Liver (tissue), 3 donors: ENCODE results near the gene CDCA4.

Source experiments
- ATF3 ChIP-seq: IDR thresholded peaks from 2 replicates; pipeline ENCODE4 v1.6.1; 2016; ENCODE audit warnings: antibody characterized with exemption
- CTCF ChIP-seq: fragments of 150-350 bp; IDR thresholded peaks from 2 replicates; pipeline ENCODE4 v1.5.1; 2017; ENCODE audit warnings: improper control_type of control experiment, low read depth, low read length; ENCODE audit not compliant: missing input control
- HNF4A ChIP-seq, 2 donors: conservative IDR thresholded peaks; 2 replicates each; pipeline ENCODE4 v1.6.1; 2016; ENCODE audit warnings: antibody characterized with exemption in 2 of 2, mild to moderate bottlenecking in 2 of 2
- MAX ChIP-seq: IDR thresholded peaks from 2 replicates; pipeline ENCODE4 v1.6.1; 2016; ENCODE audit warnings: antibody characterized with exemption
- REST ChIP-seq: IDR thresholded peaks from 2 replicates; pipeline ENCODE4 v1.6.1; 2016; ENCODE audit warnings: antibody characterized with exemption, mild to moderate bottlenecking
- RXRA ChIP-seq, 2 donors: IDR thresholded peaks; 2 replicates each; pipeline ENCODE4 v1.6.1; 2017 to 2018; ENCODE audit warnings: antibody characterized with exemption in 2 of 2, mild to moderate bottlenecking in 1 of 2
- TAF1 ChIP-seq: conservative IDR thresholded peaks from 2 replicates; pipeline ENCODE4 v1.6.1; 2016; ENCODE audit warnings: antibody characterized with exemption, mild to moderate bottlenecking
- YY1 ChIP-seq: IDR thresholded peaks from 2 replicates; pipeline ENCODE4 v1.6.1; 2016; ENCODE audit warnings: antibody characterized with exemption, mild to moderate bottlenecking
- TF ChIP-seq, protein P1 (sequence below): IDR thresholded peaks from 2 replicates; pipeline ENCODE4 v1.6.1; 2016; ENCODE audit warnings: antibody characterized with exemption
- donor health status: healthy.
- donor health status: healthy.

DNA sequence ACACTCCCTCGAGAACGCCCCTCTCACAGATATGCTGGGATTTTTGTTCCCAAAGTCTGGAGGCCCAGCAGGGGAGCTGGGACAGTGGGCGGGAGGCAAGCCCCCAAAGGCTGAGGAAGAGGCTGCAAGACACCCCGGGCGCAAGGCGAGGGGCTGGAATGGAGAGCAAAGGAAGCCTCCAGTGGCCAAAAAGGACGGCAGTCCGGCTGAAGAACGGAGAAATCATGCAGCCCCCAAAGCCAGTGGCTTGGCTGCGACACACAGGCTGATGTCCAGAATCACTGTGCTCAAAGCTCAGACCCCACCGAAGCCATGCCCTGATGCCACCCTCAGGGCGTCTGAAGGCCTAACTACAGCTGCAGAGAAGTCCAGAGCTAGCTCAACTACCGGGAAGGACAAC, 24.4 kb downstream of the CDCA4 start:
- TF ChIP-seq CTCF (no peak), RXRA (IDR thresholded peaks at IDR 0.05) (no peak), MAX (no peak), ATF3 (no peak), REST (no peak), TAF1 (no peak), HNF4A (conservative IDR thresholded peaks at IDR 0.05) (no peak), YY1 (no peak)
- TF ChIP-seq, protein P1, sequence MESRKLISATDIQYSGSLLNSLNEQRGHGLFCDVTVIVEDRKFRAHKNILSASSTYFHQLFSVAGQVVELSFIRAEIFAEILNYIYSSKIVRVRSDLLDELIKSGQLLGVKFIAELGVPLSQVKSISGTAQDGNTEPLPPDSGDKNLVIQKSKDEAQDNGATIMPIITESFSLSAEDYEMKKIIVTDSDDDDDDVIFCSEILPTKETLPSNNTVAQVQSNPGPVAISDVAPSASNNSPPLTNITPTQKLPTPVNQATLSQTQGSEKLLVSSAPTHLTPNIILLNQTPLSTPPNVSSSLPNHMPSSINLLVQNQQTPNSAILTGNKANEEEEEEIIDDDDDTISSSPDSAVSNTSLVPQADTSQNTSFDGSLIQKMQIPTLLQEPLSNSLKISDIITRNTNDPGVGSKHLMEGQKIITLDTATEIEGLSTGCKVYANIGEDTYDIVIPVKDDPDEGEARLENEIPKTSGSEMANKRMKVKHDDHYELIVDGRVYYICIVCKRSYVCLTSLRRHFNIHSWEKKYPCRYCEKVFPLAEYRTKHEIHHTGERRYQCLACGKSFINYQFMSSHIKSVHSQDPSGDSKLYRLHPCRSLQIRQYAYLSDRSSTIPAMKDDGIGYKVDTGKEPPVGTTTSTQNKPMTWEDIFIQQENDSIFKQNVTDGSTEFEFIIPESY, result no peak
